ENCODE measurements around the gene ATP11B. TPM values are rescaled to one million over a fixed set of nuclear protein-coding genes. Genes with fewer than 3 reads are reported as not detected.

The ATP11B gene
- total and polyA plus RNA-seq, 9 of the 15 experiments (the other 6 are each of a cell fraction or from before 2014, with no cell fraction given), result 11.9 to 68.7 (median 41.8) TPM

GRCh38 chr3:182957676-182958266 is 164.5 kb downstream of the ATP11B start:
- Histone ChIP-seq H3K79me2 (ENCODE audit: control insufficient read depth, insufficient read depth, low read length) (peaks cover 19% of the 10 kb centered on the region), H3K27me3 (ENCODE audit: control insufficient read depth in 2 of 2, insufficient read depth in 2 of 2, low read length in 2 of 2) (no peaks in the 10 kb centered on the region), H3K9me1 (ENCODE audit: control insufficient read depth, insufficient read depth, low read length) (no peaks in the 10 kb centered on the region), H3K4me3 (no peak overlapping the region), H3K9ac (ENCODE audit: insufficient read depth in 1 of 2, low read depth in 2 of 2, low read length in 2 of 2) (no peak overlapping the region), H4K20me1 (replicated peaks; ENCODE audit: control insufficient read depth, insufficient read depth, low read length) (no peaks in the 10 kb centered on the region), H3K9me3 (replicated peaks; ENCODE audit: control insufficient read depth, insufficient read depth, low read depth, low read length) (no peaks in the 10 kb centered on the region), H3K4me1 (replicated peaks in 1 of 2; ENCODE audit: control insufficient read depth in 2 of 2, insufficient read depth in 2 of 2, low read length in 2 of 2) (peaks cover 3 to 10% of the 10 kb centered on the region in 2 experiments; a peak in 3 of 5 replicates), H3K36me3 (ENCODE audit: control insufficient read depth, insufficient read depth, low read length) (peaks cover 70% of the 10 kb centered on the region), H3K4me2 (ENCODE audit: insufficient read depth, low read length) (no peak overlapping the region), H2AFZ (ENCODE audit: low read depth, low read length) (no peak overlapping the region), H3K27ac (ENCODE audit: extremely low read depth, low read depth, low read length) (no peak overlapping the region)
- ChIA-PET CTCF (ENCODE audit: low intra/inter-chr PET ratio) (no interaction called here), POLR2A (interaction anchor here (0.7 kb wide), 1 partner anchor 478 kb away, joined by 3 read pairs; no protein-coding TSS in a partner anchor)
- no peak for ATAC-seq
- no TSS peak for BruUV-seq (replicated peaks)
- WGBS (ENCODE audit: insufficient coverage, low coverage, missing lambda C conversion rate), result 98% methylated on average over 4 of the region's 4 CpGs
- in situ Hi-C loops (cut with MboI), result no loop called here
- peak; percentile 78 for TF ChIP-seq ZNF121 (CRISPR knock-in tag; conservative IDR thresholded peaks at IDR 0.05)
- no peak for TF ChIP-seq COPS2 (conservative IDR thresholded peaks at IDR 0.05)
- no peak for DNase-seq (ENCODE audit: extremely low read depth in 1 of 4, low spot score in 3 of 4)
- intact Hi-C loops (cut with micrococcal nuclease), result no loop called here
- no peak for FAIRE-seq

GRCh38 chr3:182959474-182960350 is 166.4 kb downstream of the ATP11B start:
- H2AFZ ChIP-seq (ENCODE audit: low read depth, low read length), result peak overlapping the region; percentile 56; the same call in 1 of the 2 replicates
- WGBS (ENCODE audit: insufficient coverage, low coverage, missing lambda C conversion rate), result 41% methylated on average over 4 of the region's 4 CpGs
- peak; percentile 79 for FAIRE-seq
- H3K9me1 ChIP-seq (ENCODE audit: control insufficient read depth, insufficient read depth, low read length), result no peaks in the 10 kb centered on the region
- H3K27me3 ChIP-seq (ENCODE audit: control insufficient read depth in 2 of 2, insufficient read depth in 2 of 2, low read length in 2 of 2), result no peaks in the 10 kb centered on the region
- no peaks in the 10 kb centered on the region for H4K20me1 ChIP-seq (replicated peaks; ENCODE audit: control insufficient read depth, insufficient read depth, low read length)
- H3K79me2 ChIP-seq (ENCODE audit: control insufficient read depth, insufficient read depth, low read length), result peaks cover 28% of the 10 kb centered on the region
- CTCF ChIA-PET (ENCODE audit: low intra/inter-chr PET ratio), result no interaction called here
- POLR2A ChIA-PET, result interaction anchor here (1.1 to 1.5 kb wide), 3 partner anchors 8 to 12 kb away, joined by 3 to 4 read pairs (median 3); no protein-coding TSS in a partner anchor
- H3K27ac ChIP-seq (ENCODE audit: extremely low read depth, low read depth, low read length), result peak overlapping the region; percentile 40; the same call in 1 of the 3 replicates
- DNase-seq (ENCODE audit: extremely low read depth in 1 of 4, low spot score in 3 of 4), result peak in 2 of 4 experiments; percentile 42 to 69
- peak overlapping the region; percentile 2 to 45; a peak in 1 of 4 replicates for H3K9ac ChIP-seq (ENCODE audit: insufficient read depth in 1 of 2, low read depth in 2 of 2, low read length in 2 of 2)
- no peaks in the 10 kb centered on the region for H3K9me3 ChIP-seq (replicated peaks; ENCODE audit: control insufficient read depth, insufficient read depth, low read depth, low read length)
- in situ Hi-C loops (cut with MboI) (no loop called here), intact Hi-C loops (cut with micrococcal nuclease) (no loop called here)
- H3K4me2 ChIP-seq (ENCODE audit: insufficient read depth, low read length), result 0 out of 2 replicates have a peak overlapping the region, but pooled peaks have one; percentile 5
- BruUV-seq (replicated peaks), result no TSS peak
- peak; percentile 89 for ATAC-seq
- no peak overlapping the region for H3K4me3 ChIP-seq
- peaks cover 72% of the 10 kb centered on the region for H3K36me3 ChIP-seq (ENCODE audit: control insufficient read depth, insufficient read depth, low read length)
- H3K4me1 ChIP-seq (replicated peaks in 1 of 2; ENCODE audit: control insufficient read depth in 2 of 2, insufficient read depth in 2 of 2, low read length in 2 of 2), result peaks cover 3 to 10% of the 10 kb centered on the region in 2 experiments; a peak in 3 of 5 replicates
- TF ChIP-seq MAFF (IDR thresholded peaks at IDR 0.05; ENCODE audit: low read length) (peak; percentile 66), NONO (IDR thresholded peaks at IDR 0.05; ENCODE audit: low read depth in 2 of 2, low read length in 1 of 2) (no peak), ZBTB9 (CRISPR knock-in tag; IDR thresholded peaks at IDR 0.05) (no peak), ARNT (IDR thresholded peaks at IDR 0.05) (no peak), TBL1XR1 (IDR thresholded peaks at IDR 0.05; ENCODE audit: low read length in 2 of 2) (no peak), ZNF175 (CRISPR knock-in tag; IDR thresholded peaks at IDR 0.05; ENCODE audit: low read depth) (no peak), SMARCA5 (IDR thresholded peaks at IDR 0.05) (0 out of 2 replicates have a peak, but pooled peaks have one; percentile 19), ZNF395 (CRISPR knock-in tag; IDR thresholded peaks at IDR 0.05) (no peak), EWSR1 (IDR thresholded peaks at IDR 0.05; ENCODE audit: borderline replicate concordance, low read depth, partially characterized antibody) (no peak)
